ENCODE measurements around the gene NEK8.

Gene NEK8

DNA sequence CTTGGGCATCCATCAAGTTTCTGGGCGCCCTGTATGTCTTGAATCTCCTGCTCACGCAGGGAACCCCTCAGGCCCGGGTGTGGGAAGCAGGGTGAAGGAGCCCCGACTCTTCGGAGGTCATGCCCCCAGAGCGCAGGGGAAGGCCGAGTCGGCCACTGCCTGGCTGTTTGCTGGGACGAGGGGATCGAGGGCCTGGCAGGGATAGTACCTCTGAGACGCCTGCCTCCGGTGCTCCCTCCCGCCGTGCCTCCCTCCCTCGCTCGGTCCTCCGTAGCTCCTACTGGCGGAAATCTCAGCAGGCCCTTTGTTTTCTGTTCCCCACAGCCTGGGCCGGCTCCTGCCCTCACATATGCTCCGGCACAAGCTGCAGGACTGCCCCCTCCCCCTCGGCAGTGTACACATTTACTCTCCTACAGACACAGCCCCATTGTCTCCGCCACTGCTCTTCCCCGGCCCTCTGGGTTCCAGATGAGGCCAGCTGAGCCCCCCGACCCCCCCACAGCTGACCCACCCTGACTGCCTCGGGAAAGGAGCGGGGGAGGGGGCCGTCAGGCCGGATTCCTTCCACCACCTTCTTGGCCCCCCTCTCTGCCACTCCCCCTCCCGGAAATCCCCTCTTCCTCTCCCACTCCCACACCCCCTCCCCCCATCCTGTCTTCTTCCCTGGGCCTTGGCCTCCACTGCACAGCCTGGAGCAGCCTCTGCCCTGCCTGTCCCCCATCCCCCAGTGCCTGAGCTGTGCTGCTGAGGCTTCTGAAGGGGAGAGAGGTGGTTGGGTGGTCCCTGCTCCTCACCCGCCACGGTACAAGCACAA is 16.6 kb downstream of the NEK8 start:
- peak; percentile 24 for DNase-seq (ENCODE audit: low spot score)

DNA sequence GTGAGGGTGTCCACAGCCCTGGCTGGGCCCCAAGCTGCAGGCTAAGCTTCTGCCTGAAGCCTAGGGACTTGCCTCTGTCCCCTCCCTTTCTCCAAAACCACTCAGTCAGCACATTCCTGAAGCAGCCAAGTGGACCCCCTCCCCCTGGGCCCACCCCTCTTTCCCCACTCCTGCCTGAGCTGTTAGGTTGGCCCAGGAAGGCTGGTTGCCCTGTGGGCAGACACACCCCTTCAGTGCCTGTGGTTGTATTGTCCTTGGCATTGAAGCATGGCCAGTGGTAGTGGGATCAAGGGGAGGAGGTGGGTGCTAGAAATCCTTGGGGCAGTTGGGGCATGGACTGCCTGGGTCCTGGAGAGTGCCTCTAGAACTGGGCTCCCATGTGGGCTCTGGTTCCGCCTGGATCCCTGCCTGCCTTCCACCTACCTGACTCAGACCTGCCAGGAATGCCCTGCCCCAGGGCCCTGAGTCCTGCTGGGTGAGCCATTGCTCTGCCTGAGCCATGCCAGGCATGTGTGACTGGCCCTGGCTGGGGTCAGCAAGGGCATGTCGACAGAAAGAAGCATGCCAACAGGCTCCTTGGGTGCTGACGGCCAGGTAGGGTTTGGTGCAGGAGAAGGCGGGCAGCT is 17.3 kb downstream of the NEK8 start:
- DNase-seq (ENCODE audit: low spot score) = no peak

DNA sequence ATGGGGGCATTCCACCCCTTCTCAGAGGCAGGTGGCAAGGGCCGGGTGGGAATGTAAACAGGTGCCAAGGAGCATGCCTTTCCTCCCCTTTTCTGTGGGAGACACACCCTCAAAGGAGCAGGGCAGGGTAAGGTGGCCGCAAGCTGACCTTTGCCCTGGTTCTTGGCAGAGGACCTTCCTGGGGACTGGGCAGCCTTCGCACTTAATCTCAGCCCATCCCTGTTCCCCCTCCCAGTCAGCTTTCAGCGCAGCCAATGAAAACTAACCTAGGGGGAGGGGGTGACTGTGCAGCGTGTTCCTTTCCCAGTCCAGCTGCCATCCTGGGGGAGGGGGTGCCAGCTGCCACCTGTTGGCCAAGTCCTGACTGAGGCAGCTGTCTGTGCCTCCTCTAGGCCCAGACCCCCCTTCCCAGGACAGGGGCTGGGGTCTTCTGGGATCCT is 18.0 kb downstream of the NEK8 start:
- no peak for DNase-seq (ENCODE audit: low spot score)

DNA sequence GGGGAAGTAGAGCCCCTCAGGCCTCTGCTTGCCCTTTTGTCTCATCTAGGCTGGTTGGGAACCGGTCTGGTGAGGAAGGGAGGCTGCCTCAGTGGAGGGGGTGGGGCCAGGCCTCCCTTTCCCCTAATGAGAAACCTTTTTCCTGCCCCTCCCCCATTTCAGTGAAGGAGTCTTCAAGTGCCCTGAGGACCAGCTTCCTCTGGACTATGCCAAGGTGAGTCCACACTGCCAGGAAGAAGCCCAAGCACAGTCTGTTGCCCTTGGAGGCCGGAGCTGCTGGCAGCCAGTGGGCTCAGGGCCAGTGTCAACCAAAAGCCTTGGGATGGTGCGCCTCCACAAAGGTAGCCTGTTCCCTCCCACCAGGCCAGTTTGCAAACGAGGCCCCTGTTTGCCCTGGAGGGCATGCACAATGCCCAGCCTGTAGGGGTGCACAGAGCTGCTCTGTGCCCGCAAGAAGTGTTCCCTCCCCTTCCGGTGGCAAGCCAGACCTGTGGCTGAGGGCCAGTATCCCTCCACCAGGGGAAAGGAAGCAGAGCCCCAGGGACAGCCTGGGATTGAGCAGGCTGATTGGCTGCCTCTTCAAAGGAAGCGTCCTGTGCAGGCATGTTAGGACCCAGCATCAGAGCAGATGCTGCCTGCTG is 18.6 kb downstream of the NEK8 start:
- no peak for DNase-seq (ENCODE audit: low spot score)

DNA sequence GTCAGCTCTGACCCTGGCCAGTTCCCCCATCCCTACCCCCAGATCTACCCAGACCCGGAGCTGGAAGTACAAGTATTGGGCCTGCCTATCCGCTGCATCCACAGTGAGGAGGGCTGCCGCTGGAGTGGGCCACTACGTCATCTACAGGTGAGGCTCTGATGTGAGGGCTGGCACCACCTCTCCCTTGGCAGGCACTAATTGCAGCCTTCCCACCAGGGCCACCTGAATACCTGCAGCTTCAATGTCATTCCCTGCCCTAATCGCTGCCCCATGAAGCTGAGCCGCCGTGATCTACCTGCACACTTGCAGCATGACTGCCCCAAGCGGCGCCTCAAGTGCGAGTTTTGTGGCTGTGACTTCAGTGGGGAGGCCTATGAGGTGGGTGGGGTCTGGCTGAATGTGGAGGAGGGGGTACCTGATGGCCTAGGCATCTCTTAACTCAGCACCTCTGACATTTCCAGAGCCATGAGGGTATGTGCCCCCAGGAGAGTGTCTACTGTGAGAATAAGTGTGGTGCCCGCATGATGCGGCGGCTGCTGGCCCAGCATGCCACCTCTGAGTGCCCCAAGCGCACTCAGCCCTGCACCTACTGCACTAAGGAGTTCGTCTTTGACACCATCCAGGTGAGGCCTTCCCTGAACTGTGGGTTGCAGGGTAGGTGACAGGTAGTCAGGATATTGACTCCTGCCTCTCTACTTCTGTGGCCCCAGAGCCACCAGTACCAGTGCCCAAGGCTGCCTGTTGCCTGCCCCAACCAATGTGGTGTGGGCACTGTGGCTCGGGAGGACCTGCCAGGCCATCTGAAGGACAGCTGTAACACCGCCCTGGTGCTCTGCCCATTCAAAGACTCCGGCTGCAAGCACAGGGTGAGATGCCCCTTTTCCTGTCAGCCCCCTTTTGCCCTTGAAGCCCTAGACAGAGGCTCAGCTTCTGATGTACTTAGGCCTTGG is 19.5 kb downstream of the NEK8 start:
- DNase-seq (ENCODE audit: low spot score) = no peak

DNA sequence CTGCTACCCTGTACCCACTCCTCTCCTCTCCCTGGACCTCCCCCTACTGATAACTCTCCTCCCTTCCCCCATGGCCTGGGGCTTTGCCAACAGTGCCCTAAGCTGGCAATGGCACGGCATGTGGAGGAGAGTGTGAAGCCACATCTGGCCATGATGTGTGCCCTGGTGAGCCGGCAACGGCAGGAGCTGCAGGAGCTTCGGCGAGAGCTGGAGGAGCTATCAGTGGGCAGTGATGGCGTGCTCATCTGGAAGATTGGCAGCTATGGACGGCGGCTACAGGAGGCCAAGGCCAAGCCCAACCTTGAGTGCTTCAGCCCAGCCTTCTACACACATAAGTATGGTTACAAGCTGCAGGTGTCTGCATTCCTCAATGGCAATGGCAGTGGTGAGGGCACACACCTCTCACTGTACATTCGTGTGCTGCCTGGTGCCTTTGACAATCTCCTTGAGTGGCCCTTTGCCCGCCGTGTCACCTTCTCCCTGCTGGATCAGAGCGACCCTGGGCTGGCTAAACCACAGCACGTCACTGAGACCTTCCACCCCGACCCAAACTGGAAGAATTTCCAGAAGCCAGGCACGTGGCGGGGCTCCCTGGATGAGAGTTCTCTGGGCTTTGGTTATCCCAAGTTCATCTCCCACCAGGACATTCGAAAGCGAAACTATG is 20.4 kb downstream of the NEK8 start:
- no peak for DNase-seq (ENCODE audit: low spot score)

DNA sequence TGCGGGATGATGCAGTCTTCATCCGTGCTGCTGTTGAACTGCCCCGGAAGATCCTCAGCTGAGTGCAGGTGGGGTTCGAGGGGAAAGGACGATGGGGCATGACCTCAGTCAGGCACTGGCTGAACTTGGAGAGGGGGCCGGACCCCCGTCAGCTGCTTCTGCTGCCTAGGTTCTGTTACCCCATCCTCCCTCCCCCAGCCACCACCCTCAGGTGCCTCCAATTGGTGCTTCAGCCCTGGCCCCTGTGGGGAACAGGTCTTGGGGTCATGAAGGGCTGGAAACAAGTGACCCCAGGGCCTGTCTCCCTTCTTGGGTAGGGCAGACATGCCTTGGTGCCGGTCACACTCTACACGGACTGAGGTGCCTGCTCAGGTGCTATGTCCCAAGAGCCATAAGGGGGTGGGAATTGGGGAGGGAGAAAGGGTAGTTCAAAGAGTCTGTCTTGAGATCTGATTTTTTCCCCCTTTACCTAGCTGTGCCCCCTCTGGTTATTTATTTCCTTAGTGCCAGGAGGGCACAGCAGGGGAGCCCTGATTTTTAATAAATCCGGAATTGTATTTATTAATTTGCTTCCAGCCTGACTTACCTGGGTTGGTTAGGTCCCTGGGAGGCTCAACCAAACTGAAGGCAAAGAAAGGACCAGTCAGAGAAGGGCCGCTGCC is 21.1 kb downstream of the NEK8 start:
- DNase-seq (ENCODE audit: low spot score) = no peak

DNA sequence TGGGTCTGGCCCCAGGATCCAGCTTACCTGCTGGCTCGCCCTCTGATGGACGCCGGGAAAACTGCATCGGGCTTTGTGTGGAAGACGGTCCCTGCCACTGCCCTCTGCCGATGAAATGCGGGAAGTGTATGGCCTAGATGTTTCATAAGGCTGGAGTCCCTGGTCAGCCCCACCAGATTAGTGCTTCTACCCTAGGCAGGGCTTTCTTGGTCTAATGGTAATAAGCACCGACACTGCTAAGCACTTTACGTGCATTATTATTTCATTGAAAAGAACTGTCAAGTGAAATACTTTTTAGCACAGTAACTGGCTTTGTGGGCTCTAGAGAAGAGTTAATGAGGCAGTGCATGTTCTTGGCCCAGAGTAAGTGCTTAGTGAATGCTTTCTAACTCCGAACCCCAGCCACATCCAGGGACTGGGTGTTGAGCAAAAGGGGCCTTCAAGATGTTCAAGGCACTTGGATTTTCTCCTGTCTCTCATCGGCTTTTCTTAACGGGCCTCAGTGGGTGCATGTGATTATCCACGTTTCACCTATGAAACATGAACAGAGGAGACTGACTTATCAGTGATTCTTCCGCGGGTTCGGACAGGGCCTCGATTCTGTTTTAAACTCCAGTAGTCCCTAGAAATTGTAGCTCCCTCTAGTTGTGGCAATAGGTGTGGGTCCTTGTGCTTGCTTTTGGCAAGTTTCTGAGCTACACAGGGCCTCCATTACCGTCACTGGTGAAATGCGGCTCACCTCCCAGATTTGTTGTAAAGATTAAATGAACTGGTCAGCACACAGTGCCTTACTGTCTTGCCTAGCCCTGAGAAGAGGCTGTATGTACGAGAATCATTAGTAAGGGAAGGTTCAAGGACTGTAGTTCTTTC is 21.8 kb downstream of the NEK8 start:
- DNase-seq (ENCODE audit: low spot score) = peak; percentile 94

DNA sequence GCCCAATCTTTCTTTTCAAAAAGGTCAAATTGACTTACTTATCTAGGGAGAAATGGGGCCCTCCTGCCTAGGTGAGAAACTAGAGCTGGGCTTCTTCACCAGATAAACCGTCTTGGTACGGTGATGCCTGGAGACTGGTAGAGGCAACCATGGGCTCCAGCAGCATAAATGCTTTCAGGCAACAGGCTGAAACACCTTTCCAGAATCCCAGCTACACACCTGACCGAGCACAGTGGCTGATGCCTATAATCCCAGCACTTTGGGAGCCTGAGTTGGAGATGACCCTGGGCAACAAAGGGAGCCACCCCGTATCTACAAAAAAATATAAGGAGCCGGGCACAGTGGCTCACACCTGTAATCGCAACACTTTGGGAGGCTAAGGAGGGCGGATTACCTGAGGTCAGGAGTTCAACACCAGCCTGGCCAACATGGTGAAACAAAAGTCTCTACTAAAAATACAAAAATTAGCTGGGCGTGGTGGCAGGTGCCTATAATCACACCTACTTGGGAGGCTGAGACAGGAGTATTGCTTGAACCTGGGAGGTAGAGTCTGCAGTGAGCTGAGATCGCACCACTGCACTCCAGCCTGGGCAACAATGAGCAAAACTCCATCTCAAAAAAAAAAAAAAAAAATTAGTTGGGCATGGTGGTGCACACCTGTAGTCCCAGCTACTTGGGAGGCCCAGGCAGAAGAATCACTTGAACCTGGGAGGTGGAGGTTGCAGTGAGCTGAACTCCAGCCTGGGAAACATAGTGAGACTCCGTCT is 23.2 kb downstream of the NEK8 start:
- no peak for DNase-seq (ENCODE audit: low spot score)

DNA sequence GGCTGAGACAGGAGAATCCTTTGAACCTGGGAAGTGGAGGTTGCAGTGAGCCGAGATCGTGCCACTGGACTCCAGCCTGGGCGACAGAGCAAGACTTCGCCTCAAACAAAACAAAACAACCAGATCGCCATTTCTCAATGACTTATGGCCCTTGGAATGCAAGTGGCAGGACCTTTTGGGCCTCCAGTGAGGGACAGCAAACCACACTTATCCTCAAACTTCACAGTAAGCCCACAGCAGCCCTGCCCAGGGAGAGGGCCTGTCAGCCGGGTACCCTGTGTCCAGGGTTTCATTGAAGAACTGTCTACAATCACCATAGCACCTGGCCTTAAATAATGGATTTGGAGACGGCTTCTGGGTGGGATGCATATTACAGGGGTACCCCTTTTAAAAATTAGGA is 26.9 kb downstream of the NEK8 start:
- no peak for DNase-seq (ENCODE audit: low spot score)

DNA sequence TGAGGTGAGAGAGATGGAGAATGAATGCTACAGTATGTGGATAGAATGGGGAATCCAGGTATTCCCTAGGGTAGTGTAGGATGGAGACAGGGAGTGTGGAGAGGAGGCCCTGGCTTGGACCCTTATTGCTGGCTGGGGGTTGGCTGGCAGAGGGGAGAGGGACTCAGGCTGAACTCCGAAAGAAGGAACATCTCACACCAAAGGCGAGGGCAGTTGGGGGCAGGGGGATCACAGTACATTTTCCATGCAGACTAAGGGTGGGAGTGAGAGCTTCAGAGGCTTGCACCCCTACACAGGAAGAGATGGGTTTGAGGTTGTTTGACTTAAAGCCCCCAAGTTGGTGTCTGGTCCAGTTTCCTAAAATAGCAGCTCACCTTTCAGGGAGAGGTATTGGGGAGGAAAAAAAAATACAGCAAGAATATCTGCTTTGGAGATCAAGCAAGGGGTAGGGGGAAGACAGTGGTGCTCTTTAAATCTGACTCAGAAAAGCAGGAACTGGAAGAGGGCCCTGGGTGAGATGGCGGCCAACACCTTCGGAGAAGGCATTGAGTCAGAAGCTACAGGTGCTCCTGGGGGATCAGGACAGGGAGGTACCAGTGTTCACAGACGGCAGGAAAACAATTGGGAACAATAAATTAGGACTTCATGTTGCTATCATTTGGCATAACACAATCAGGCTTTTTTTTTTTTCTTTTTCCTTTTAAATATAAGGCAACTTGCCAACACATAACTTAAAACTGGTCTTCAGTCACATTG is 27.6 kb downstream of the NEK8 start:
- no peak for DNase-seq (ENCODE audit: low spot score)

DNA sequence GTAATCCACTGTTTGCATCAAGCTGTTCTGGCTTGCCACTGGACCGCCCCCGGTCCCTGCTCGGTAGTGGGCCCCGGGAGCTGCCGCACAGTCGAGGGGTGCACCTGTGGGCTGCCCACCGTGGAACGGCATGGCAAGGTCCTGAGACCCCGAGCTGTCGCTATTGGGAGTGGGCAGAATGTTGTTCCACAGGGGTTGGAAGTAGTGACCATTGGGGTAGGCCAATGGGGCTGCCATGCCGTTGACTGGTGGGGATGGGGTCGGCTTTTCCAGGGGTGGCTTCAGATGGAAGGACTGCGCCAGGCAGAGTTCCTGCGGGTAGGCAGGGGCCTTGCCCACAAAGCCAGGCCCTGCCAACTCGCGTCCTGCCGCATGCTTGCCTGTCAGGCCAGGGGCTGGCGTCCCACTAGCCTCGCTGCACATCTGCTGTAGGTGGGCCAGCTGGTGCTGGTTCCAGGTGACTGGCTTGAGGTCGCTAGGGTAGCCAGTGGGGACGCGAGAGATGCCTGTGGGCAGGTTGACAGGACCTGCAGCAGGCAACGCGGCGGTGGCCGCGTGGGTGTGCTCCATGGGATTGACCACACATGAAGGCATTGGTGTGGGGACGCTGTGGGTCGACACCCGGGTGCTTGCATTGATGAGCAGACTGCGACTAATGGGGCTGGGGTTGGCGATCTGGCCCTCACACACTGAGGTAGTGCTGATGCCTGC is 30.0 kb downstream of the NEK8 start:
- no peak for DNase-seq (ENCODE audit: low spot score)

DNA sequence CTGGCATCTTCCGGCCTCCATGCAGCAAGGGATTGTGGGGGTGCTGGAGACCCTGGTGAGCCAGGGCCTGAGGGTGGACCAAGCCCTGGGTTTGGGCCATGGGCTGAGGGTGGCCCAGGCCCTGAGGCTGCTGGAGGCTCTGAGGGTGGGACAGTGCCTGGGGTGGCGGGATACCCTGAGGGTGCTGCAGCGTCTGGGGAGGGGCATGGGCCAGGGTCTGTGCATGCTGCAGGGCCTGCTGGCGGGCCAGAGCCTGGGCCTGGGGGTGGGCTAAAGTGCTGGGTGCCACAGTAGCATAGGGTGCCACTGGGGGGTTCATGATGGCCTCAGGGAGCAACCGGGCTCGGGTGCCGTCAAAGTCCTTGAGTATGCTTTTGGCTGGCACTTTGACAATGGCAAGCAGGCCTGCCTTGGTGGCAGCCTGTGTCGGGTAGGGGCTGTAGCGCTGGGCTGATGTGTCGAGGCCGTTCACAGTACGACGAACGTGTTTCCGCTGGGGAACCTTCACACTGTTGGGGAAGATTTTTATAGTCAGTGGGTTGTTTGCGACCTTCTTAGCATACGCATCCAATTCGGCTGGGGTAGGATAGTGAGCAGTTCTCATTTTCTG is 30.8 kb downstream of the NEK8 start:
- no peak for DNase-seq (ENCODE audit: low spot score)

DNA sequence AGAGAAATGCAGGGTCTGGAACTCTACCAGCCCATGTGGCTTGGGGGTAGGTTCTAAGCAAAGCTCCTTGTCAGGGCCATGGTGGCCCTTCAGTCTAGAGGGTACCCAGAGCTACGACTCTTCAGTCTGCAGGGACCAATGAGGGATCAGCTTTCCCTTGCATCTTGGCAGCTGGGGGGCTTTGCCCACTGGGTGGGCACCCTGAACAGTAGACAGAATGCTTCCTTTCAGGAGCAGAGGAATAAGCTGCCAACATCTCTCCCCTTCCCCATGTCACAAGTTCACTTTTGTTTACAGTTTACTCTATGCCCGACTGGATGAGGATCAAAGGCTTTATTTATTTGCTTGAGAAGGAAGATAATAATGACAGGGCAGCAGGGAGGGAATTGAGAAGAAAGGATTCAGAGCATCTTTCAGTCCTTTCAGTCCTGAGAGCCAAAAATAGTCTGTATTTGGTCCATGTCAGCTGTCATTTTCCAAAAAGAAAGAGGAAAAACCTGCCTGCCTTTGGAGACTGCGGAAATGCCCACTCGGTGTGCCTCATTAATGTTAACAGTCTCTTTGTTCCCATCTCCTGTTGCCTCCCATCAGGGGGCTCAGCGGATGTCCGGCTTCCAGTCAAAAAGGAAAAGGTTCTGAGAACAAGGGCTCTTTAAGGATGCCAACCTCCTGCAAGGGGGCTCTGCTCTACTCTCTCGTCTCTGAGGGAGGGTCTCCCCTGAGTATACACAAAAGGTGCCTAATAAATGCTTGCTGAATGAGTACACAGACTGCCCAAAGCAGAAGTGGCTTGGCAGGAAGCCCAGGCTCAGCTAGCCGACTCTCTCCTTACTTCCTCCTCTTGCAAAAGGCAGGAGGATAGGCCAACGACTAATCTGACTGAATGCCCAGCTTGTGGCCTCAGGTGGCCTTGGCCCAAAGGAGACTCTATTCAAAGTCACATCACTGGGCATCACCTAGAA is 32.3 kb downstream of the NEK8 start:
- no peak for DNase-seq (ENCODE audit: low spot score)

DNA sequence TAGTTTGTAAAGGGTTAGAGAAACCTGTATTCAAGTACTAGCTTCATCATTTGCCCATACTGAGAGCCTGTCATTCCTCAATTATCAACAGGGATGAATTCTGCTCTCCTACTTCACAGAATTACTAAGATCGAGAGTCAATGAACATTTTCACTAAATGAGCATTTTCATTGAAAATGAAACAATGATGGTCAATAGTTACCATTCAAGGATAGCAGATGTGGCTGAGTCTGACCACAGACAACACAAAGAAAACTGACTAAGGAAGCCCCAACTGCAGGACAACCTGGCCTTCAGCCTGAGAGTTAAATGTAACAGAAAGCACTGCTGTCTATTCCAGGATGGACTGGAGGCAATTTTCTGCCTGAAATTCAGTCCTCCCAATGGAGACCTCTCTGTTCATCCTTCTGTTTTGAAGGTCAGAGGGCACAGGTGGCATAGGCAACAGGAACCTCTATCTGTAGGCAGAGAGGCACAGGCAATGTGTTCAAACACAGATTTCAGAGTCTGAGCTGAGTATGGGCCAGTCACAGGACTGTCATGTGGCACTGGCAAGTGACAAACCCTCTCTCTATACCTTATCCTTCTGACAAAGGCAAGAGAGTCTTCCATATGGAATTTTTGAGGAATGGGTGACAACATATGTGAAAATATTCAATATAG is 34.7 kb downstream of the NEK8 start:
- DNase-seq (ENCODE audit: low spot score) = peak; percentile 66

Measured in activated CD4-positive, alpha-beta T cell treated with anti-CD3 and anti-CD28 coated beads, Interleukin-2, Interleukin-4, amounts not matched to agents 100 ng/mL and 50 ng/mL, durations not matched to agents 16 hours and 8 hours (primary cell).